HFF-Myc (cell line): ENCODE data around the gene IDH3G.

ENCODE experiments used
- DNase-seq: peaks from one replicate; pipeline ENCODE4 v3.0.0-alpha.2; 2011; ENCODE audit warnings: low read depth; ENCODE audit errors: extremely low read depth
- H3K4me3 ChIP-seq: replicated peaks from 2 replicates; pipeline ENCODE4 v1.5.1; 2011; ENCODE audit warnings: low read depth, mild to moderate bottlenecking, control low read depth, low read length
- TF ChIP-seq, protein P1 (sequence below): IDR thresholded peaks from 2 replicates; pipeline ENCODE4 v1.5.1; 2012; ENCODE audit warnings: mild to moderate bottlenecking, low read depth, low read length, control low read depth; ENCODE audit errors: missing control alignments

The IDH3G gene

DNA sequence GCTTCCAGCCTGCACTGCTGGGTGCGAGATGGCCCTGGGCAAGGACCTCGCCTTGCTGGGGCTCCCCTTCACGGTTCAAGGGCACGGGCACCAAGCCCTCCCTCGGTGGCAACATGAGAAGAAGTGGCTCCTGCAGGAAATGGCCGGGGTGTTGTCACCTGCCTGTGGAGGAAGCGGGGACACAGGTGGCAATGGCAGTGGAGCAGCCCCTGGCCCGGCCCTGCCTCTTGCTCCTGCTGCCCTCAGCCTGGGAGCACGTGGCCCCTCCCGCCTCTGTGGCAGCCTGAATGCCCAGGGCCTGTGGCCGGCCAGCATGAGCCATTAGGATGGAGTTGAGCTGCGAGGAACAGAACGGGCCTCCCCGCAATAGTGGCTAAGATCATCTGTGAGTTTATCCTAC is 52.7 kb downstream of the IDH3G start:
- TF ChIP-seq, protein P1, sequence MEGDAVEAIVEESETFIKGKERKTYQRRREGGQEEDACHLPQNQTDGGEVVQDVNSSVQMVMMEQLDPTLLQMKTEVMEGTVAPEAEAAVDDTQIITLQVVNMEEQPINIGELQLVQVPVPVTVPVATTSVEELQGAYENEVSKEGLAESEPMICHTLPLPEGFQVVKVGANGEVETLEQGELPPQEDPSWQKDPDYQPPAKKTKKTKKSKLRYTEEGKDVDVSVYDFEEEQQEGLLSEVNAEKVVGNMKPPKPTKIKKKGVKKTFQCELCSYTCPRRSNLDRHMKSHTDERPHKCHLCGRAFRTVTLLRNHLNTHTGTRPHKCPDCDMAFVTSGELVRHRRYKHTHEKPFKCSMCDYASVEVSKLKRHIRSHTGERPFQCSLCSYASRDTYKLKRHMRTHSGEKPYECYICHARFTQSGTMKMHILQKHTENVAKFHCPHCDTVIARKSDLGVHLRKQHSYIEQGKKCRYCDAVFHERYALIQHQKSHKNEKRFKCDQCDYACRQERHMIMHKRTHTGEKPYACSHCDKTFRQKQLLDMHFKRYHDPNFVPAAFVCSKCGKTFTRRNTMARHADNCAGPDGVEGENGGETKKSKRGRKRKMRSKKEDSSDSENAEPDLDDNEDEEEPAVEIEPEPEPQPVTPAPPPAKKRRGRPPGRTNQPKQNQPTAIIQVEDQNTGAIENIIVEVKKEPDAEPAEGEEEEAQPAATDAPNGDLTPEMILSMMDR: no peak

DNA sequence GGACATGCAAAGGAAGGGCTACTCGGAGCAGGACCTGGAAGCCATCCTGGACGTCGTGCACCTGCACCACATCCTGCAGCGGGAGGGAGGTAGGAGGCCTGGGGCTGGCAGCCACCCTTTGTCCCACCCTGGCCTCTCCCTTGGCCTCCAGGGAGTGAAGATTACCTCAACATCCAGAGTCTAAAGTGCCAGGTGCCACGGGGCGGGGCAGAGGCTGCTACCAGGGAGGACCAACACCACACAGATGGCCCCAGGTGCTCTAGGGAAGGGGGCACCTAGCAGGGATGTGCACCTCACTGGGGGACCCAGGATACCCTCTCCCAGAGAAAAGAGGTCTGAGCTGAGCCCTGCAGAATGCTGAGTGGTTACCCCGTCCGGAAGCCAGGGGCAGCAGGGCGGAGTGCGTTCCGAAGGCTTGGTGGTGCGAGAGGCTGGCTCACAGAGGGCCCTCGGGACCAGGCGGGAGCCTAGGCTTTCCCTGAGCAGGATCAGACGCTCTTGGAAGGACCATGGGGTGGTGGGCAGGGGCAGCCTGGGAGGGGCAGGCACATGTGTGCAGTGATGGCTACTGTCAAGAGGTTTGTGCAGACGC is 53.4 kb downstream of the IDH3G start:
- no peak for DNase-seq
- no peak overlapping the region for H3K4me3 ChIP-seq
- TF ChIP-seq, protein P1: no peak

More for the DNA sequence above, 52.7 kb downstream of the IDH3G start:
- DNase-seq: no peak
- H3K4me3 ChIP-seq: no peak overlapping the region

GRCh38 chrX:153739754-153740486 is 54.3 kb downstream of the IDH3G start:
- TF ChIP-seq, protein P1: no peak
- DNase-seq: no peak
- H3K4me3 ChIP-seq: no peak overlapping the region

GRCh38 chrX:153738056-153738605 is 56.0 kb downstream of the IDH3G start:
- no peak for DNase-seq
- TF ChIP-seq, protein P1: no peak
- no peak overlapping the region for H3K4me3 ChIP-seq

DNA sequence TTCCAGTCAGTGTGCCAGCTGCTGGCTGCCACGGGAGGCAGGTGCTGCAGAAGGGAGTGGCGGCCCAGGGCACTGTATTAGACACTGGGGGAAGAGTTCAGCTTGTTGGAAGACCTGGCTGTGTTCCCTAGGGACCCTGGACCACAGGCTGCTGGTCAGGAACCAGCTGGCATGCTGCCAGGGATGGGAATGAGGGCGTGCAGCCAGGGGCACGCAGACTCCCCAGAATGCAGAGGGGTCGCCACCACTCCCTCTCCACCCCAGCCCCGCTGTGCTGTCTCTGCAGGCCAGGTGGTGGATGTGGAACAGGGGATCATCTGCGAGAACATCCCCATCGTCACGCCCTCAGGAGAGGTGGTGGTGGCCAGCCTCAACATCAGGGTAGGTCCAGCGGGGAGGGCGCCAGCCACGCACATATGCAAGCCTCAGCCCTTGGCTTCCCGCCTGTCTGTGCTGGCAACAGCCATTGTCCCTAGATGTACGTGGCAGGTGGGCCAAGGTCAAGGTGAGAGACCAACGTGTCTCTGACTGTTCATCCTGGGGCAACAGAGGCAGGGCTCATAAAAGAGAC is 57.2 kb downstream of the IDH3G start:
- TF ChIP-seq, protein P1: no peak
- no peak overlapping the region for H3K4me3 ChIP-seq
- no peak for DNase-seq

GRCh38 chrX:153736071-153736820 is 57.9 kb downstream of the IDH3G start:
- DNase-seq: no peak
- TF ChIP-seq, protein P1: no peak

More at GRCh38 chrX:153736071-153736820, 57.9 kb downstream of the IDH3G start:
- no peak overlapping the region for H3K4me3 ChIP-seq
